ENCODE measurements around the gene OPHN1. TPM values are rescaled to one million over a fixed set of nuclear protein-coding genes. Genes with fewer than 3 reads are reported as not detected.

OPHN1 gene
- total RNA-seq, 1 donor, result 6.9 TPM

DNA sequence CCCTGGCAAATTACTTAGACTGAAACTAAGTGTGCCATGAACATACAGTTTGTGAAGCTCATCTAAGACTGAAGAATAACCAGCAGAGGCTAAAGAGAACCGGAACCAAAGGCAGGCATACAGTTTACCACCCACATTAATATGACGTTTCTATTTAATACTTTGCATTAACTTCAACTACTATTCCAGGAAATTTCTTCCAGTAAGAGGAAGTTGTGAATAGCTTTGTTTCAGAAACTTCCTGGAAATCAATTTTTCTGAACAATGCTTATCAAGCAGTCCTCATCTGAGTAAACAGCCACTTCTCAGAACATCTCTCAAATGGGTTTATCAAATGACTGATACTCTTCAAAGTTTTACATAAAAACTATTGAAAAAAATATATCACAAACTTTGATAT lies 252.7 kb downstream of the OPHN1 start:
- no peak overlapping the region for H3K4me3 ChIP-seq (ENCODE audit: insufficient read depth, low read length)
- no peaks in the 10 kb centered on the region for H4K20me1 ChIP-seq (ENCODE audit: insufficient read depth, low read length)
- no peak for DNase-seq (ENCODE audit: insufficient read length, low spot score, missing footprints)

DNA sequence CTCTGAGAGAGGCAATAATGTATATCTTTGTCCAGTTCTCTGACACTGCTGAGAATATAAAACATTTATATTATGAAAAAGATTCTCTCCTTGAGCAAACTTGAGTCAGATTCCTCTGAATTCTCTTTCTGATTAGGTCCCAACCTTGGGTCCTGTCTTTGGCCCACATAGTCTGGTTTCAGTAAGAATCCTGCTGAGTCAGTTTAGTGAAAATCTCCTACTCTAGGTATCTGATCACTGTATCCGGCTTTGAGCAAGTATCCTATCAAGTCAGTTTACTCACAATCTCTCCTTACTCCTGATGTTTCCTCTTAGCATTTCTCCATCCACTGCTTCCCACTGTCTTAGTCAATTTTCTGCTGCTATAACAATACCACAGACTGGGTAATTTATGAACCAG lies 253.9 kb downstream of the OPHN1 start:
- TF ChIP-seq, protein P1, sequence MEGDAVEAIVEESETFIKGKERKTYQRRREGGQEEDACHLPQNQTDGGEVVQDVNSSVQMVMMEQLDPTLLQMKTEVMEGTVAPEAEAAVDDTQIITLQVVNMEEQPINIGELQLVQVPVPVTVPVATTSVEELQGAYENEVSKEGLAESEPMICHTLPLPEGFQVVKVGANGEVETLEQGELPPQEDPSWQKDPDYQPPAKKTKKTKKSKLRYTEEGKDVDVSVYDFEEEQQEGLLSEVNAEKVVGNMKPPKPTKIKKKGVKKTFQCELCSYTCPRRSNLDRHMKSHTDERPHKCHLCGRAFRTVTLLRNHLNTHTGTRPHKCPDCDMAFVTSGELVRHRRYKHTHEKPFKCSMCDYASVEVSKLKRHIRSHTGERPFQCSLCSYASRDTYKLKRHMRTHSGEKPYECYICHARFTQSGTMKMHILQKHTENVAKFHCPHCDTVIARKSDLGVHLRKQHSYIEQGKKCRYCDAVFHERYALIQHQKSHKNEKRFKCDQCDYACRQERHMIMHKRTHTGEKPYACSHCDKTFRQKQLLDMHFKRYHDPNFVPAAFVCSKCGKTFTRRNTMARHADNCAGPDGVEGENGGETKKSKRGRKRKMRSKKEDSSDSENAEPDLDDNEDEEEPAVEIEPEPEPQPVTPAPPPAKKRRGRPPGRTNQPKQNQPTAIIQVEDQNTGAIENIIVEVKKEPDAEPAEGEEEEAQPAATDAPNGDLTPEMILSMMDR (IDR thresholded peaks at IDR 0.05; ENCODE audit: extremely low read depth, low read depth, low read length), result no peak

More for the DNA sequence above, 252.7 kb downstream of the OPHN1 start:
- Histone ChIP-seq H3K79me2 (ENCODE audit: insufficient read depth, low read length) (no peaks in the 10 kb centered on the region), H3K9me3 (ENCODE audit: low read depth, low read length) (no peaks in the 10 kb centered on the region), H3K36me3 (ENCODE audit: insufficient read depth, low read length) (no peaks in the 10 kb centered on the region), H3K4me2 (ENCODE audit: insufficient read depth, low read length) (no peak overlapping the region), H2AFZ (ENCODE audit: low read length) (no peak overlapping the region), H3K4me1 (ENCODE audit: insufficient read depth, low read length) (no peaks in the 10 kb centered on the region), H3K27ac (ENCODE audit: low read depth, low read length) (no peak overlapping the region), H3K27me3 (ENCODE audit: insufficient read depth, low read length) (peaks cover 3% of the 10 kb centered on the region)
- TF ChIP-seq, protein P1 (IDR thresholded peaks at IDR 0.05; ENCODE audit: extremely low read depth, low read depth, low read length), result no peak

DNA sequence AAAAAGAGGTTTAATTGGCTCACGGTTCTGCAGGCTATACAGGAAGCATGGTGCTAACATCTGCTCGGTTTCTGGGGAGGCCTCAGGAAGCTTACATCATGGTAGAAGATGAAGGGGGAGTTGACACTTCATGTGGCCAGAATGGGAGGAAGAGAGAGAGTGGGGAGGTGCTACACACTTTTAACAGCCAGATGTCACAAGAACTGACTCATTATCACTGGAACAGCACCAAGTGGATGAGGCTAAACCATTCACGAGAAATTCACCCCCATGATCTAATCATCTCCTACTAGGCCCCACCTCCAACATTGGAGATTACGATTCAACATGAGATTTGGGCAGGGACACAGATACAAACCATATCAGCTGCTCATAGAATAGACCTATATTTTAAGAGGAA lies 255.8 kb downstream of the OPHN1 start:
- no peaks in the 10 kb centered on the region for H3K4me1 ChIP-seq (ENCODE audit: insufficient read depth, low read length)
- H3K9me3 ChIP-seq (ENCODE audit: low read depth, low read length), result no peaks in the 10 kb centered on the region
- TF ChIP-seq, protein P1 (IDR thresholded peaks at IDR 0.05; ENCODE audit: extremely low read depth, low read depth, low read length), result no peak
- H3K36me3 ChIP-seq (ENCODE audit: insufficient read depth, low read length), result no peaks in the 10 kb centered on the region
- no peak overlapping the region for H3K4me3 ChIP-seq (ENCODE audit: insufficient read depth, low read length)
- no peak overlapping the region for H3K27ac ChIP-seq (ENCODE audit: low read depth, low read length)
- no peaks in the 10 kb centered on the region for H3K79me2 ChIP-seq (ENCODE audit: insufficient read depth, low read length)
- no peak overlapping the region for H3K4me2 ChIP-seq (ENCODE audit: insufficient read depth, low read length)
- DNase-seq (ENCODE audit: insufficient read length, low spot score, missing footprints), result no peak
- no peak overlapping the region for H2AFZ ChIP-seq (ENCODE audit: low read length)
- no peaks in the 10 kb centered on the region for H4K20me1 ChIP-seq (ENCODE audit: insufficient read depth, low read length)
- no peaks in the 10 kb centered on the region for H3K27me3 ChIP-seq (ENCODE audit: insufficient read depth, low read length)

More for the DNA sequence above, 253.9 kb downstream of the OPHN1 start:
- no peak overlapping the region for H3K4me2 ChIP-seq (ENCODE audit: insufficient read depth, low read length)
- DNase-seq (ENCODE audit: insufficient read length, low spot score, missing footprints), result no peak
- H3K36me3 ChIP-seq (ENCODE audit: insufficient read depth, low read length), result no peaks in the 10 kb centered on the region
- no peak overlapping the region for H2AFZ ChIP-seq (ENCODE audit: low read length)
- H3K4me3 ChIP-seq (ENCODE audit: insufficient read depth, low read length), result no peak overlapping the region
- H4K20me1 ChIP-seq (ENCODE audit: insufficient read depth, low read length), result no peaks in the 10 kb centered on the region
- H3K79me2 ChIP-seq (ENCODE audit: insufficient read depth, low read length), result no peaks in the 10 kb centered on the region
- H3K9me3 ChIP-seq (ENCODE audit: low read depth, low read length), result no peaks in the 10 kb centered on the region
- no peak overlapping the region for H3K27ac ChIP-seq (ENCODE audit: low read depth, low read length)
- no peaks in the 10 kb centered on the region for H3K27me3 ChIP-seq (ENCODE audit: insufficient read depth, low read length)
- no peaks in the 10 kb centered on the region for H3K4me1 ChIP-seq (ENCODE audit: insufficient read depth, low read length)

DNA sequence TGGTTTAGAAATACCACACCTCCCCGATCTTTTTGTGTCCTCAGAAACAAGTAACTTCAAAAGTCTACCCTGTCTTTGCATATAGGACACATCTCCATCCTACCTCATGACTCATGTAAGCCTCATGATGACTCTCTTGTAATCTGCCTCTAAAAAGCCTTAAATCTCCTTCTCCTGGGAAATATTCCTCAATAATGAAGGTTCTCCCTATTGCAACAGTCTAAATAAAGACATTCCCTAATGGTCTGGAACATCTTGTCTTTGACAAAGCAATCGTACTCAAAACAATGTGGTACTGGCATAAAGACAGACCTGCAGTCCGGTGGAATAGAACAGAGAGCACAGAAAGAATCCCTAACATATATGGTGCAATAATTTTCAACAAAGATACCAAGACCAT lies 257.7 kb downstream of the OPHN1 start:
- H3K4me2 ChIP-seq (ENCODE audit: insufficient read depth, low read length), result no peak overlapping the region
- H3K79me2 ChIP-seq (ENCODE audit: insufficient read depth, low read length), result no peaks in the 10 kb centered on the region
- H3K36me3 ChIP-seq (ENCODE audit: insufficient read depth, low read length), result no peaks in the 10 kb centered on the region
- H2AFZ ChIP-seq (ENCODE audit: low read length), result no peak overlapping the region
- H3K4me1 ChIP-seq (ENCODE audit: insufficient read depth, low read length), result no peaks in the 10 kb centered on the region
- peak; percentile 30 for DNase-seq (ENCODE audit: insufficient read length, low spot score, missing footprints)
- TF ChIP-seq, protein P1 (IDR thresholded peaks at IDR 0.05; ENCODE audit: extremely low read depth, low read depth, low read length), result no peak
- H4K20me1 ChIP-seq (ENCODE audit: insufficient read depth, low read length), result no peaks in the 10 kb centered on the region
- no peaks in the 10 kb centered on the region for H3K9me3 ChIP-seq (ENCODE audit: low read depth, low read length)
- no peak overlapping the region for H3K27ac ChIP-seq (ENCODE audit: low read depth, low read length)
- H3K27me3 ChIP-seq (ENCODE audit: insufficient read depth, low read length), result no peaks in the 10 kb centered on the region
- no peak overlapping the region for H3K4me3 ChIP-seq (ENCODE audit: insufficient read depth, low read length)
